Measurements from ENCODE around the gene BUD31. TPM values are rescaled to one million over a fixed set of nuclear protein-coding genes. Genes with fewer than 3 reads are reported as not detected.
A peak's percentile ranks its signal among the peaks of the same experiment; 100 is the strongest.
"Not testable (repeated sequence)": the region's sequence is repeated elsewhere in the genome, so short reads cannot be mapped to it uniquely, and the experiment has no call there.

BUD31 gene
- total and polyA plus RNA-seq, 5 experiments from 2014 or later: 61.7 to 216 (median 151) TPM

- Mint-ChIP-seq H3K4me1 (peaks cover 33 to 76% (median 68%) of the 10 kb centered on the region in 4 donors), H3K36me3 (peaks cover 0 to 47% (median 6%) of the 10 kb centered on the region in 3 donors)
- POLR2A ChIA-PET: interaction anchor here (0.7 to 9.9 kb wide), 4 partner anchors 8 to 85 kb away, joined by 3 to 102 read pairs (median 6); partner anchors contain the start of genes BUD31 and PDAP1
Observed at GRCh38 chr7:99381664-99382075, 27.1 kb upstream of the BUD31 start.

GRCh38 chr7:99383203-99383602 lies 25.6 kb upstream of the BUD31 start:
- Mint-ChIP-seq H3K36me3 (peaks cover 0 to 46% (median 9%) of the 10 kb centered on the region in 3 donors), H3K27me3 (no peaks in the 10 kb centered on the region), H3K27ac (peak overlapping the region in 9 of 10 donors; percentile 42 to 90 (median 79)), H3K4me1 (peaks cover 29 to 67% (median 56%) of the 10 kb centered on the region in 4 donors), H3K9me3 (no peaks in the 10 kb centered on the region), H3K4me3 (peak overlapping the region in 5 of 10 donors; percentile 9 to 51 (median 28))
- DNase-seq: no peak
- ATAC-seq: no peak
- POLR2A ChIA-PET: interaction anchor here (0.5 to 2.0 kb wide), 6 partner anchors 9 to 25 kb away, joined by 3 to 6 read pairs (median 4); partner anchors contain the start of genes ARPC1B, BUD31 and PDAP1

More at GRCh38 chr7:99381664-99382075, 27.1 kb upstream of the BUD31 start:
- ATAC-seq (no peak), DNase-seq (peak in 1 of 10 donors; percentile 28)
- Mint-ChIP-seq H3K27me3 (no peaks in the 10 kb centered on the region), H3K9me3 (no peaks in the 10 kb centered on the region), H3K27ac (peak overlapping the region; percentile 87 to 99 (median 98)), H3K4me3 (peak overlapping the region in 9 of 10 donors; percentile 76 to 90 (median 86))

- H3K36me3 Mint-ChIP-seq: peaks cover 0 to 48% (median 9%) of the 10 kb centered on the region in 3 donors
- H3K4me1 Mint-ChIP-seq: peaks cover 29 to 64% (median 54%) of the 10 kb centered on the region in 4 donors
- no peaks in the 10 kb centered on the region for H3K9me3 Mint-ChIP-seq
- DNase-seq (peak in 1 of 10 donors; percentile 21), ATAC-seq (no peak)
- H3K27ac Mint-ChIP-seq: peak overlapping the region; percentile 49 to 90 (median 78)
- POLR2A ChIA-PET: interaction anchor here (0.8 to 2.0 kb wide), 3 partner anchors 10 to 15 kb away, joined by 3 to 4 read pairs (median 4); partner anchors contain the start of gene ARPC1B
- H3K4me3 Mint-ChIP-seq: peak overlapping the region in 3 of 10 donors; percentile 18 to 51 (median 28)
- H3K27me3 Mint-ChIP-seq: no peaks in the 10 kb centered on the region
Observed at GRCh38 chr7:99383791-99384370, 24.9 kb upstream of the BUD31 start.

- Mint-ChIP-seq H3K27ac (peak overlapping the region in 8 of 10 donors; percentile 49 to 89 (median 78)), H3K9me3 (no peaks in the 10 kb centered on the region), H3K36me3 (peaks cover 0 to 47% (median 6%) of the 10 kb centered on the region in 3 donors), H3K27me3 (no peaks in the 10 kb centered on the region), H3K4me1 (peaks cover 23 to 58% (median 48%) of the 10 kb centered on the region in 4 donors), H3K4me3 (peak overlapping the region in 2 of 10 donors; percentile 20 to 28)
- ATAC-seq (no peak), DNase-seq (peak in 1 of 10 donors; percentile 48)
- POLR2A ChIA-PET: interaction anchor here (0.8 kb wide), 1 partner anchor 11 kb away, joined by 3 read pairs; no protein-coding TSS in a partner anchor
Observed at GRCh38 chr7:99384523-99384922, 24.2 kb upstream of the BUD31 start.

- Mint-ChIP-seq H3K9me3 (no peaks in the 10 kb centered on the region), H3K27me3 (no peaks in the 10 kb centered on the region), H3K36me3 (peaks cover 0 to 57% (median 6%) of the 10 kb centered on the region in 3 donors), H3K4me3 (no peak overlapping the region), H3K27ac (peak overlapping the region in 7 of 10 donors; percentile 28 to 78 (median 62)), H3K4me1 (peaks cover 18 to 48% (median 37%) of the 10 kb centered on the region in 4 donors)
- ATAC-seq (no peak), DNase-seq (no peak)
- POLR2A ChIA-PET: interaction anchor here (0.7 to 2.9 kb wide), 4 partner anchors 14 to 24 kb away, joined by 4 to 16 read pairs (median 8); partner anchors contain the start of genes BUD31 and PDAP1
Observed at GRCh38 chr7:99385564-99385963, 23.2 kb upstream of the BUD31 start.

- H3K27me3 Mint-ChIP-seq: no peaks in the 10 kb centered on the region
- ATAC-seq (peak; percentile 74 to 87), DNase-seq (peak in 5 of 10 donors; percentile 48 to 73 (median 53))
- H3K4me3 Mint-ChIP-seq: peak overlapping the region in 1 of 10 donors; percentile 29
- POLR2A ChIA-PET: interaction anchor here (0.7 to 2.9 kb wide), 7 partner anchors 11 to 1041 kb away, joined by 3 to 16 read pairs (median 10); partner anchors contain the start of gene ARPC1B
- peaks cover 0 to 65% (median 6%) of the 10 kb centered on the region in 3 donors for H3K36me3 Mint-ChIP-seq
- H3K27ac Mint-ChIP-seq: peak overlapping the region; percentile 59 to 93 (median 84)
- H3K9me3 Mint-ChIP-seq: no peaks in the 10 kb centered on the region
- H3K4me1 Mint-ChIP-seq: peaks cover 11 to 38% (median 27%) of the 10 kb centered on the region in 4 donors
Observed at GRCh38 chr7:99386584-99387238, 22.1 kb upstream of the BUD31 start.

- POLR2A ChIA-PET: interaction anchor here (0.6 to 2.9 kb wide), 9 partner anchors 11 to 297 kb away, joined by 3 to 16 read pairs (median 7); partner anchors contain the start of genes ARPC1B, BUD31 and PDAP1
- not testable (repeated sequence) for H3K9me3 Mint-ChIP-seq, ATAC-seq, DNase-seq, H3K27me3 Mint-ChIP-seq
- Mint-ChIP-seq H3K4me3 (peak overlapping the region in 1 of 10 donors; percentile 29), H3K36me3 (peaks cover 0 to 69% (median 6%) of the 10 kb centered on the region in 3 donors), H3K27ac (peak overlapping the region in 8 of 10 donors; percentile 59 to 93 (median 86)), H3K4me1 (peaks cover 11 to 37% (median 27%) of the 10 kb centered on the region in 4 donors)
Observed at GRCh38 chr7:99387239-99387635, 21.5 kb upstream of the BUD31 start.

GRCh38 chr7:99387912-99388311 lies 20.9 kb upstream of the BUD31 start:
- no peaks in the 10 kb centered on the region for H3K9me3 Mint-ChIP-seq
- H3K4me1 Mint-ChIP-seq: peaks cover 11 to 40% (median 30%) of the 10 kb centered on the region in 4 donors
- POLR2A ChIA-PET: interaction anchor here (0.6 to 2.9 kb wide), 8 partner anchors 11 to 298 kb away, joined by 3 to 16 read pairs (median 6); partner anchors contain the start of genes BUD31, PDAP1 and ZKSCAN5
- no peak for DNase-seq
- peak overlapping the region in 5 of 10 donors; percentile 9 to 85 (median 39) for H3K27ac Mint-ChIP-seq
- no peaks in the 10 kb centered on the region for H3K27me3 Mint-ChIP-seq
- H3K36me3 Mint-ChIP-seq: peaks cover 0 to 74% (median 6%) of the 10 kb centered on the region in 3 donors
- no peak for ATAC-seq
- no peak overlapping the region for H3K4me3 Mint-ChIP-seq

- Mint-ChIP-seq H3K36me3 (peaks cover 0 to 81% (median 6%) of the 10 kb centered on the region in 3 donors), H3K9me3 (no peaks in the 10 kb centered on the region), H3K4me3 (no peak overlapping the region), H3K27me3 (no peaks in the 10 kb centered on the region), H3K27ac (peak overlapping the region in 1 of 10 donors; percentile 10), H3K4me1 (peaks cover 5 to 38% (median 26%) of the 10 kb centered on the region in 4 donors)
- no peak for DNase-seq
- POLR2A ChIA-PET: interaction anchor here (0.9 to 6.2 kb wide), 6 partner anchors 9 to 168 kb away, joined by 4 to 95 read pairs (median 8); partner anchors contain the start of genes ARPC1B, BUD31 and PDAP1
- no peak for ATAC-seq
Observed at GRCh38 chr7:99389772-99390171, 19.0 kb upstream of the BUD31 start.

GRCh38 chr7:99390941-99391602 lies 17.7 kb upstream of the BUD31 start:
- POLR2A ChIA-PET: interaction anchor here (1.2 to 6.2 kb wide), 6 partner anchors 9 to 18 kb away, joined by 5 to 95 read pairs (median 14); partner anchors contain the start of genes ARPC1B, BUD31 and PDAP1
- H3K9me3 Mint-ChIP-seq: no peaks in the 10 kb centered on the region
- H3K36me3 Mint-ChIP-seq: peaks cover 0 to 92% (median 6%) of the 10 kb centered on the region in 3 donors
- no peaks in the 10 kb centered on the region for H3K27me3 Mint-ChIP-seq
- peak overlapping the region in 3 of 10 donors; percentile 8 to 89 (median 71) for H3K27ac Mint-ChIP-seq
- no peak for DNase-seq
- peak overlapping the region in 3 of 10 donors; percentile 12 to 55 (median 32) for H3K4me3 Mint-ChIP-seq
- H3K4me1 Mint-ChIP-seq: peaks cover 4 to 32% (median 22%) of the 10 kb centered on the region in 4 donors
- ATAC-seq: no peak

- H3K27me3 Mint-ChIP-seq: no peaks in the 10 kb centered on the region
- DNase-seq: no peak
- POLR2A ChIA-PET: interaction anchor here (1.1 to 6.2 kb wide), 8 partner anchors 11 to 106 kb away, joined by 3 to 95 read pairs (median 15); partner anchors contain the start of genes ARPC1B, BUD31, CPSF4 and PDAP1
- no peak for ATAC-seq
- H3K27ac Mint-ChIP-seq: peak overlapping the region in 8 of 10 donors; percentile 26 to 96 (median 84)
- H3K9me3 Mint-ChIP-seq: no peaks in the 10 kb centered on the region
- H3K36me3 Mint-ChIP-seq: peaks cover 0 to 90% (median 5%) of the 10 kb centered on the region in 3 donors
- peaks cover 1 to 25% (median 21%) of the 10 kb centered on the region in 4 donors for H3K4me1 Mint-ChIP-seq
- peak overlapping the region in 7 of 10 donors; percentile 12 to 83 (median 48) for H3K4me3 Mint-ChIP-seq
Observed at GRCh38 chr7:99392046-99392445, 16.7 kb upstream of the BUD31 start.
